ENCODE data around the gene CMIP.

The CMIP gene

GRCh38 chr16:81612351-81613163 lies 167.9 kb downstream of the CMIP start:
- no peak for DNase-seq

GRCh38 chr16:81614171-81614570 lies 169.6 kb downstream of the CMIP start:
- no peak for DNase-seq

GRCh38 chr16:81614654-81615359 lies 170.2 kb downstream of the CMIP start:
- no peak for DNase-seq

GRCh38 chr16:81615411-81615810 lies 170.8 kb downstream of the CMIP start:
- no peak for DNase-seq

- DNase-seq, result no peak
These were observed 171.2 kb downstream of the CMIP start for GRCh38 chr16:81615833-81616232.

GRCh38 chr16:81616321-81617020 lies 171.9 kb downstream of the CMIP start:
- peak; percentile 23 for DNase-seq

GRCh38 chr16:81617021-81617346 lies 172.4 kb downstream of the CMIP start:
- DNase-seq, result no peak

- DNase-seq, result no peak
These were observed 173.6 kb downstream of the CMIP start for GRCh38 chr16:81618187-81618586.

GRCh38 chr16:81618661-81619060 lies 174.1 kb downstream of the CMIP start:
- no peak for DNase-seq

GRCh38 chr16:81620029-81620428 lies 175.4 kb downstream of the CMIP start:
- DNase-seq, result no peak

- DNase-seq, result no peak
These were observed 176.2 kb downstream of the CMIP start for GRCh38 chr16:81620796-81621195.

- DNase-seq, result no peak
These were observed 176.9 kb downstream of the CMIP start for GRCh38 chr16:81621496-81621895.

- no peak for DNase-seq
These were observed 178.9 kb downstream of the CMIP start for GRCh38 chr16:81623365-81624102.

GRCh38 chr16:81624403-81624759 lies 179.8 kb downstream of the CMIP start:
- DNase-seq, result no peak

- DNase-seq, result no peak
These were observed 180.3 kb downstream of the CMIP start for GRCh38 chr16:81624760-81625543.

- no peak for DNase-seq
These were observed 181.0 kb downstream of the CMIP start for GRCh38 chr16:81625544-81626153.

- no peak for DNase-seq
These were observed 181.6 kb downstream of the CMIP start for GRCh38 chr16:81626181-81626674.

- no peak for DNase-seq
These were observed 182.4 kb downstream of the CMIP start for GRCh38 chr16:81627024-81627423.

GRCh38 chr16:81627729-81628244 lies 183.2 kb downstream of the CMIP start:
- no peak for DNase-seq

- DNase-seq, result no peak
These were observed 184.6 kb downstream of the CMIP start for GRCh38 chr16:81629034-81629802.

Data from NCI-H446 treated with DMSO at 0.1 percent for 48 hours (cell line).